ENCODE data around the gene SURF4. TPM values are rescaled to one million over a fixed set of nuclear protein-coding genes. Genes with fewer than 3 reads are reported as not detected.

SURF4 gene
- total RNA-seq, 1 experiment from 2014 or later: 214 TPM

GRCh38 chr9:133401588-133401987, 25.7 kb upstream of the SURF4 start:
- CTCF ChIA-PET: no interaction called here
- Histone ChIP-seq H3K4me3 (ENCODE audit: low read depth, low read length, poor library complexity, severe bottlenecking) (no peak overlapping the region), H3K36me3 (ENCODE audit: insufficient read depth, low read length, poor library complexity, severe bottlenecking) (peaks cover 12% of the 10 kb centered on the region), H3K9me3 (ENCODE audit: low read depth, low read length, poor library complexity, severe bottlenecking) (no peaks in the 10 kb centered on the region), H3K27ac (ENCODE audit: low read depth, low read length, poor library complexity, severe bottlenecking) (no peak overlapping the region), H3K4me1 (ENCODE audit: insufficient read depth, low read length, poor library complexity, severe bottlenecking) (no peaks in the 10 kb centered on the region), H3K27me3 (replicated peaks; ENCODE audit: insufficient read depth, low read depth, low read length, poor library complexity) (peaks cover 4% of the 10 kb centered on the region)
- POLR2A ChIA-PET (ENCODE audit: low non-redundant PET): no interaction called here
- DNase-seq (ENCODE audit: low spot score): no peak
- BruUV-seq (replicated peaks): no TSS peak
- intact Hi-C loops (cut with micrococcal nuclease; ENCODE audit: unreplicated experiment): no loop called here
- TF ChIP-seq CTCF (conservative IDR thresholded peaks at IDR 0.05; ENCODE audit: low read depth, low read length): no peak
- TF ChIP-seq EZH2 (IDR thresholded peaks at IDR 0.05; ENCODE audit: borderline replicate concordance, low read depth, low read length, poor library complexity, severe bottlenecking): no peak

- H3K27me3 ChIP-seq (replicated peaks; ENCODE audit: insufficient read depth, low read depth, low read length, poor library complexity): peaks cover 14% of the 10 kb centered on the region
- intact Hi-C loops (cut with micrococcal nuclease; ENCODE audit: unreplicated experiment): no loop called here
- H3K4me3 ChIP-seq (ENCODE audit: low read depth, low read length, poor library complexity, severe bottlenecking): no peak overlapping the region
- no peaks in the 10 kb centered on the region for H3K4me1 ChIP-seq (ENCODE audit: insufficient read depth, low read length, poor library complexity, severe bottlenecking)
- H3K27ac ChIP-seq (ENCODE audit: low read depth, low read length, poor library complexity, severe bottlenecking): no peak overlapping the region
- ChIA-PET CTCF (interaction anchor here (0.6 kb wide), 1 partner anchor 59 kb away, joined by 7 read pairs; the partner anchor contains the start of gene CACFD1), POLR2A (ENCODE audit: low non-redundant PET) (no interaction called here)
- no peaks in the 10 kb centered on the region for H3K9me3 ChIP-seq (ENCODE audit: low read depth, low read length, poor library complexity, severe bottlenecking)
- BruUV-seq (replicated peaks): no TSS peak
- TF ChIP-seq EZH2 (IDR thresholded peaks at IDR 0.05; ENCODE audit: borderline replicate concordance, low read depth, low read length, poor library complexity, severe bottlenecking): no peak
- no peak for TF ChIP-seq CTCF (conservative IDR thresholded peaks at IDR 0.05; ENCODE audit: low read depth, low read length)
- DNase-seq (ENCODE audit: low spot score): no peak
- H3K36me3 ChIP-seq (ENCODE audit: insufficient read depth, low read length, poor library complexity, severe bottlenecking): peaks cover 4% of the 10 kb centered on the region
Observed at GRCh38 chr9:133400292-133400691, 24.4 kb upstream of the SURF4 start.

GRCh38 chr9:133397895-133398294, 22.0 kb upstream of the SURF4 start:
- ChIA-PET CTCF (no interaction called here), POLR2A (ENCODE audit: low non-redundant PET) (no interaction called here)
- H3K4me1 ChIP-seq (ENCODE audit: insufficient read depth, low read length, poor library complexity, severe bottlenecking): no peaks in the 10 kb centered on the region
- no TSS peak for BruUV-seq (replicated peaks)
- no peaks in the 10 kb centered on the region for H3K36me3 ChIP-seq (ENCODE audit: insufficient read depth, low read length, poor library complexity, severe bottlenecking)
- TF ChIP-seq EZH2 (IDR thresholded peaks at IDR 0.05; ENCODE audit: borderline replicate concordance, low read depth, low read length, poor library complexity, severe bottlenecking): no peak
- TF ChIP-seq CTCF (conservative IDR thresholded peaks at IDR 0.05; ENCODE audit: low read depth, low read length): no peak
- H3K27me3 ChIP-seq (replicated peaks; ENCODE audit: insufficient read depth, low read depth, low read length, poor library complexity): peaks cover 19% of the 10 kb centered on the region
- no peak overlapping the region for H3K4me3 ChIP-seq (ENCODE audit: low read depth, low read length, poor library complexity, severe bottlenecking)
- H3K9me3 ChIP-seq (ENCODE audit: low read depth, low read length, poor library complexity, severe bottlenecking): no peaks in the 10 kb centered on the region
- DNase-seq (ENCODE audit: low spot score): no peak
- intact Hi-C loops (cut with micrococcal nuclease; ENCODE audit: unreplicated experiment): no loop called here
- no peak overlapping the region for H3K27ac ChIP-seq (ENCODE audit: low read depth, low read length, poor library complexity, severe bottlenecking)

Measured in A673 (cell line).